ENCODE results near the gene UCK1. TPM values are rescaled to one million over a fixed set of nuclear protein-coding genes. Genes with fewer than 3 reads are reported as not detected.

UCK1 gene
- total and polyA plus RNA-seq, 2 of the 8 experiments (the other 6 are each of a cell fraction or from before 2014, with no cell fraction given) = 35.1 to 42.0 TPM

DNA sequence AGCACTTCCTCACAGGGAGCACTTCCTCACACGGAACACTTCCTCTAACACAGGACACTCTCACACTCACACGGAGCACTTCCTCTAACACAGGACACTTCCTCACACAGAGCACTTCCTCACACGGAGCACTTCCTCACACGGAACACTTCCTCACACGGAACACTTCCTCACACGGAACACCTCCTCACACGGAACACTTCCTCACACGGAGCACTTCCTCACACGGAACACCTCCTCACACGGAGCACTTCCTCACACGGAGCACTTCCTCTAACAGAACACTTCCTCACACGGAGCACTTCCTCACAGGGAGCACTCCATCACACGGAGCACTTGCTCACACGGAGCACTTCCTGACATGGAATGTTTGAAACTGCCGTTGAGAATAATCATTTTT is 15.0 kb downstream of the UCK1 start:
- no peak overlapping the region for H2BK5ac ChIP-seq (ENCODE audit: low read depth, low read length)
- peaks cover under 1% of the 10 kb centered on the region in 2 experiments for H4K20me1 ChIP-seq (replicated peaks in 1 of 2; ENCODE audit: control insufficient read depth in 1 of 2, insufficient read depth in 2 of 2, low read length in 2 of 2)
- no peak overlapping the region for H3K23ac ChIP-seq (ENCODE audit: insufficient read length)
- H3K4me2 ChIP-seq (ENCODE audit: insufficient read depth in 1 of 2, low read depth in 2 of 2, low read length in 2 of 2) = no peak overlapping the region
- H3K4me3 ChIP-seq (ENCODE audit: extremely low read depth in 1 of 4, insufficient read depth in 2 of 4, low read depth in 3 of 4, low read length in 4 of 4) = no peak overlapping the region
- peaks cover 3 to 5% of the 10 kb centered on the region in 2 experiments; a peak in 2 of 4 replicates for H3K9me3 ChIP-seq (ENCODE audit: insufficient read depth in 2 of 2, low read depth in 1 of 2, low read length in 1 of 2)
- no peaks in the 10 kb centered on the region for H3K27me3 ChIP-seq (replicated peaks in 1 of 4; ENCODE audit: control insufficient read depth in 3 of 4, extremely low read depth in 1 of 4, insufficient read depth in 3 of 4, low read length in 3 of 4)
- H4K91ac ChIP-seq (replicated peaks; ENCODE audit: insufficient read length, low read length) = no peak overlapping the region
- DNase-seq (ENCODE audit: low read depth in 1 of 2, low spot score in 2 of 2) (no peak), FAIRE-seq (no peak)
- no peak overlapping the region for H2AK5ac ChIP-seq (ENCODE audit: low read depth, low read length)
- H3K56ac ChIP-seq (replicated peaks; ENCODE audit: insufficient read length, low read depth, low read length) = no peak overlapping the region
- H4K8ac ChIP-seq (ENCODE audit: extremely low read depth, insufficient read depth, low read length) = no peak overlapping the region
- no peak overlapping the region for H2BK15ac ChIP-seq (ENCODE audit: low read length)
- 86% methylated on average over 14 of the region's 15 CpGs; no CpG with 5 or more reads in 1 of the 2 experiments for WGBS, 2 experiments (ENCODE audit: extremely low coverage in 1 of 2, insufficient coverage in 1 of 2, insufficient read length in 1 of 2, insufficient replicate concordance in 2 of 2, low coverage in 1 of 2, low lambda C conversion rate in 2 of 2, missing lambda C conversion rate in 1 of 2)
- H2BK120ac ChIP-seq (replicated peaks; ENCODE audit: low read depth, low read length) = no peak overlapping the region
- H3K14ac ChIP-seq (ENCODE audit: insufficient read length) = no peak overlapping the region
- H3K18ac ChIP-seq (ENCODE audit: extremely low read depth, low read length) = no peak overlapping the region
- CTCF ChIA-PET (ENCODE audit: partially characterized antibody) = no interaction called here
- H3K79me2 ChIP-seq (ENCODE audit: control insufficient read depth in 1 of 2, insufficient read depth in 2 of 2, low read length in 2 of 2) = no peaks in the 10 kb centered on the region
- no peak overlapping the region for H2BK12ac ChIP-seq (ENCODE audit: low read depth, low read length)
- no peaks in the 10 kb centered on the region for H3K4me1 ChIP-seq (replicated peaks in 1 of 4; ENCODE audit: control insufficient read depth in 3 of 4, insufficient read depth in 4 of 4, low read length in 3 of 4)
- no peaks in the 10 kb centered on the region for H3K79me1 ChIP-seq (ENCODE audit: low read depth, low read length)
- no peaks in the 10 kb centered on the region for H3K23me2 ChIP-seq (ENCODE audit: low read depth, low read length)
- H2AFZ ChIP-seq (ENCODE audit: low read length) = no peak overlapping the region
- POLR2A ChIA-PET (ENCODE audit: partially characterized antibody) = no interaction called here
- no peak overlapping the region for H3K4ac ChIP-seq (replicated peaks; ENCODE audit: insufficient read length, low read depth, low read length)
- H3K9ac ChIP-seq (replicated peaks in 1 of 4; ENCODE audit: extremely low read depth in 1 of 4, low read depth in 3 of 4, low read length in 3 of 4) = no peak overlapping the region
- H3K27ac ChIP-seq (ENCODE audit: low read depth, low read length) = no peak overlapping the region
- TF ChIP-seq, protein P1, sequence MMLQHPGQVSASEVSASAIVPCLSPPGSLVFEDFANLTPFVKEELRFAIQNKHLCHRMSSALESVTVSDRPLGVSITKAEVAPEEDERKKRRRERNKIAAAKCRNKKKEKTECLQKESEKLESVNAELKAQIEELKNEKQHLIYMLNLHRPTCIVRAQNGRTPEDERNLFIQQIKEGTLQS (IDR thresholded peaks at IDR 0.05; ENCODE audit: insufficient read depth, low read depth, low read length) = no peak
- peaks cover 21 to 66% (median 48%) of the 10 kb centered on the region in 4 experiments for H3K36me3 ChIP-seq (ENCODE audit: control insufficient read depth in 2 of 4, insufficient read depth in 4 of 4, low read length in 3 of 4)
- H2BK20ac ChIP-seq (ENCODE audit: low read length) = no peak overlapping the region
- H4K5ac ChIP-seq (ENCODE audit: insufficient read length, low read depth, low read length) = no peak overlapping the region

Measured in H1 (cell line).